PC-3 (cell line): ENCODE measurements around the gene BMAL2. TPM values are rescaled to one million over a fixed set of nuclear protein-coding genes. Genes with fewer than 3 reads are reported as not detected.

Experiments used
- ATAC-seq: fragments of 200-7000 bp; cut with Tn5 transposase; 2 replicates; pipeline ENCODE4 v1.9.1; 2020; ENCODE audit warnings: mild to moderate bottlenecking, moderate library complexity
- BruUV-seq: library from RNA; stranded (reverse); fragments of 400-500 nt; replicated peaks from 2 replicates; lab custom pipeline; 2021; lab: Mats Ljungman, UMichigan
- CTCF ChIA-PET: fragments of 300-600 bp; sonication (Branson Sonifier 250); formaldehyde crosslinking; loops from one replicate; lab custom pipeline; 2022; ENCODE audit warnings: antibody characterized with exemption; lab: Charles Lee
- POLR2A ChIA-PET: fragments of 300-600 bp; sonication (Branson Sonifier 250); formaldehyde crosslinking; loops from one replicate; lab custom pipeline; 2022; ENCODE audit warnings: antibody characterized with exemption; ENCODE audit not compliant: unreplicated experiment; lab: Charles Lee
- DNase-seq: peaks from one replicate; pipeline ENCODE4 v3.0.0-alpha.2; 2015
- H2AFZ ChIP-seq: fragments of 300-600 bp; sonication (generic); 2 replicates; pipeline ENCODE4 v1.6.0; 2016; ENCODE audit warnings: antibody characterized with exemption, low read length
- H3F3A ChIP-seq: fragments of 300-600 bp; sonication (generic); one replicate; pipeline ENCODE4 v1.6.0; 2017; ENCODE audit warnings: antibody characterized with exemption, low read length, control low read depth, mild to moderate bottlenecking; ENCODE audit not compliant: unreplicated experiment
- H3K27ac ChIP-seq: fragments of 300-600 bp; sonication (generic); 2 replicates; pipeline ENCODE4 v1.5.1; 2016; ENCODE audit warnings: mild to moderate bottlenecking, low read length
- H3K27me3 ChIP-seq: fragments of 300-600 bp; sonication (generic); 2 replicates; pipeline ENCODE4 v1.6.1; 2016; ENCODE audit warnings: low read length, mixed read lengths
- H3K36me3 ChIP-seq: fragments of 300-600 bp; sonication (generic); 2 replicates; pipeline ENCODE4 v1.6.1; 2016; ENCODE audit warnings: low read depth, mixed run types, low read length, mixed read lengths
- H3K4me1 ChIP-seq: fragments of 300-600 bp; sonication (generic); 2 replicates; pipeline ENCODE4 v1.5.1; 2016; ENCODE audit warnings: low read length; ENCODE audit not compliant: insufficient read depth
- H3K4me2 ChIP-seq: fragments of 300-600 bp; sonication (generic); 2 replicates; pipeline ENCODE4 v1.6.0; 2016; ENCODE audit warnings: low read length
- H3K4me3 ChIP-seq: fragments of 300-600 bp; sonication (generic); 2 replicates; pipeline ENCODE4 v1.5.1; 2016; ENCODE audit warnings: mild to moderate bottlenecking, low read length, mixed read lengths
- H3K79me2 ChIP-seq: fragments of 300-600 bp; sonication (generic); 2 replicates; pipeline ENCODE4 v1.6.1; 2017; ENCODE audit warnings: low read length, mixed read lengths
- H3K9ac ChIP-seq: fragments of 300-600 bp; sonication (generic); 2 replicates; pipeline ENCODE4 v1.6.0; 2016; ENCODE audit warnings: mild to moderate bottlenecking, low read length
- H3K9me2 ChIP-seq: fragments of 300-600 bp; sonication (generic); replicated peaks from 2 replicates; pipeline ENCODE4 v1.6.1; 2016; ENCODE audit warnings: mixed run types, low read length, mixed read lengths
- H3K9me3 ChIP-seq: fragments of 300-600 bp; sonication (generic); 2 replicates; pipeline ENCODE4 v1.6.1; 2016; ENCODE audit warnings: low read length, mixed read lengths
- H4K20me1 ChIP-seq: fragments of 300-600 bp; sonication (generic); 2 replicates; pipeline ENCODE4 v1.6.1; 2016; ENCODE audit warnings: low read length, mixed read lengths
- EZH2 ChIP-seq: fragments of 300-600 bp; sonication (generic); IDR thresholded peaks from one replicate; pipeline ENCODE4 v1.6.1; 2017; ENCODE audit warnings: antibody characterized with exemption, mild to moderate bottlenecking, low read length; ENCODE audit not compliant: unreplicated experiment
- EZH2phosphoT487 ChIP-seq: fragments of 300-600 bp; sonication (generic); IDR thresholded peaks from 2 replicates; pipeline ENCODE4 v1.6.1; 2018; ENCODE audit warnings: mild to moderate bottlenecking, antibody characterized with exemption, low read length, borderline replicate concordance
- intact Hi-C: fragments of 100-400 bp; cut with micrococcal nuclease; formaldehyde crosslinking; loops from 2 replicates; pipeline ENCODE4 v1.9.0; 2023
- total RNA-seq: library from RNA; depleted of rRNA; stranded (reverse); fragments of >200 nt; gene quantifications from 2 replicates; pipeline ENCODE4 v1.2.3, GENCODE V29; 2014
- TF ChIP-seq, protein P1 (sequence below): fragments of 300-600 bp; sonication (generic); conservative IDR thresholded peaks from 2 replicates; pipeline ENCODE4 v1.5.1; 2017; ENCODE audit warnings: antibody characterized with exemption, low read depth, mild to moderate bottlenecking, low read length

BMAL2 gene
- total RNA-seq, 1 experiment from 2014 or later, result 137 TPM

- Histone ChIP-seq H3K4me3 (no peak overlapping the region), H3K4me1 (0 out of 2 replicates have a peak, but pooled peaks cover 2% of the 10 kb centered on the region), H2AFZ (no peak overlapping the region), H3K9ac (no peak overlapping the region), H3K27me3 (no peaks in the 10 kb centered on the region), H3K9me3 (no peaks in the 10 kb centered on the region), H3K4me2 (no peak overlapping the region), H3K9me2 (no peaks in the 10 kb centered on the region), H3K27ac (no peak overlapping the region), H3K79me2 (no peaks in the 10 kb centered on the region), H3F3A (no peaks in the 10 kb centered on the region), H3K36me3 (no peaks in the 10 kb centered on the region), H4K20me1 (no peaks in the 10 kb centered on the region)
- intact Hi-C loops, result no loop called here
- no peak for ATAC-seq
- BruUV-seq, result no TSS peak
- CTCF ChIA-PET, result no interaction called here
- TF ChIP-seq EZH2 (no peak), EZH2phosphoT487 (no peak)
- TF ChIP-seq, protein P1, sequence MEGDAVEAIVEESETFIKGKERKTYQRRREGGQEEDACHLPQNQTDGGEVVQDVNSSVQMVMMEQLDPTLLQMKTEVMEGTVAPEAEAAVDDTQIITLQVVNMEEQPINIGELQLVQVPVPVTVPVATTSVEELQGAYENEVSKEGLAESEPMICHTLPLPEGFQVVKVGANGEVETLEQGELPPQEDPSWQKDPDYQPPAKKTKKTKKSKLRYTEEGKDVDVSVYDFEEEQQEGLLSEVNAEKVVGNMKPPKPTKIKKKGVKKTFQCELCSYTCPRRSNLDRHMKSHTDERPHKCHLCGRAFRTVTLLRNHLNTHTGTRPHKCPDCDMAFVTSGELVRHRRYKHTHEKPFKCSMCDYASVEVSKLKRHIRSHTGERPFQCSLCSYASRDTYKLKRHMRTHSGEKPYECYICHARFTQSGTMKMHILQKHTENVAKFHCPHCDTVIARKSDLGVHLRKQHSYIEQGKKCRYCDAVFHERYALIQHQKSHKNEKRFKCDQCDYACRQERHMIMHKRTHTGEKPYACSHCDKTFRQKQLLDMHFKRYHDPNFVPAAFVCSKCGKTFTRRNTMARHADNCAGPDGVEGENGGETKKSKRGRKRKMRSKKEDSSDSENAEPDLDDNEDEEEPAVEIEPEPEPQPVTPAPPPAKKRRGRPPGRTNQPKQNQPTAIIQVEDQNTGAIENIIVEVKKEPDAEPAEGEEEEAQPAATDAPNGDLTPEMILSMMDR, result no peak
- DNase-seq, result no peak
- POLR2A ChIA-PET, result no interaction called here
Observed at GRCh38 chr12:27290501-27291168, 42.0 kb upstream of the BMAL2 start.

DNA sequence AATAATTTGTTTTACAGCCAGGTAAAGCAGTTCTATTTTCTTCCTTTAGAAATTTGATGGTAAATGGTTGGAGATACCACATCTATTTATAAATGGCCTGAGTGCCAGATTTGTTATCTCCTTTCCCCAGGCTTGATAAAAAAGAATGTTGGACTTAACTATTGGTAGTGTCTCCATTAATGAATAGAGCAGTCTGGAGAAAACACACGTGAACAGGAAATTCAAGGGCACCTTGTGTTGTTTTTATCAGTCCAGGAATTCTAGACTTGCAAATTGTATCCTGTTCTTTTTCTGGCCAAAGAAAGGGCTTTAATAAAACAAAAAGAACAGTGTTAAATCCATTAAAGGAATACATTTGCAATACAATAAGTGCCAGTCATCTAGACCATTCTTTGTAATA lies 40.8 kb upstream of the BMAL2 start:
- H3K4me2 ChIP-seq, result no peak overlapping the region
- H3K9me2 ChIP-seq, result no peaks in the 10 kb centered on the region
- ChIA-PET CTCF (interaction anchor here (0.7 kb wide), 1 partner anchor 276 kb away, joined by 3 read pairs; no protein-coding TSS in a partner anchor), POLR2A (no interaction called here)
- H3K9ac ChIP-seq, result no peak overlapping the region
- DNase-seq, result no peak
- H3K9me3 ChIP-seq, result no peaks in the 10 kb centered on the region
- H3K36me3 ChIP-seq, result no peaks in the 10 kb centered on the region
- no peak for ATAC-seq
- no peak overlapping the region for H3K4me3 ChIP-seq
- no peaks in the 10 kb centered on the region for H3K27me3 ChIP-seq
- no peaks in the 10 kb centered on the region for H3F3A ChIP-seq
- H3K27ac ChIP-seq, result no peak overlapping the region
- H3K4me1 ChIP-seq, result no peaks in the 10 kb centered on the region
- H2AFZ ChIP-seq, result no peak overlapping the region
- no TSS peak for BruUV-seq
- TF ChIP-seq EZH2phosphoT487, result no peak
- TF ChIP-seq, protein P1, result no peak
- no peak for TF ChIP-seq EZH2
- H4K20me1 ChIP-seq, result no peaks in the 10 kb centered on the region
- intact Hi-C loops, result no loop called here
- H3K79me2 ChIP-seq, result no peaks in the 10 kb centered on the region

DNA sequence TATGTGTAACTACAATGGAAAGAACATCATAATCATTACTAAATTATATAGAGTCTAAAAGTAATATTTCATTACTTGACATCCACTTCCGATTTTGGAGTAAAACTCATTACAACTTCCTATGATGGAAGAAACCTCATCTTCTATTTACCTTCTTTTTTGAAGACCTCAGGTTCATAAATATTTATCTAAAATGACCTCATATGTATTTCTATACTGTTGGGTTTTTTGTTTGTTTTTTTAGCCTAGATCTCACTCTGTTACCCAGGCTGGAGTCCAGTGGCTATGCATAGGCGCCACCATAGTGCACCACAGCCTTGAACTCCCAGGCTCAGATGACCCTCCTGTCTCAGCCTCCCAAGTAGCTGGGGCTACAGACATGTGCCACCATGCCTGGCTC lies 39.9 kb upstream of the BMAL2 start:
- H3K9ac ChIP-seq, result no peak overlapping the region
- no TSS peak for BruUV-seq
- H3K36me3 ChIP-seq, result peaks cover 2% of the 10 kb centered on the region; the same call in 1 of the 2 replicates
- TF ChIP-seq, protein P1, result no peak
- H3K4me2 ChIP-seq, result no peak overlapping the region
- H3K27ac ChIP-seq, result no peak overlapping the region
- H3K4me3 ChIP-seq, result no peak overlapping the region
- H3K79me2 ChIP-seq, result no peaks in the 10 kb centered on the region
- no peak overlapping the region for H2AFZ ChIP-seq
- H3K9me2 ChIP-seq, result no peaks in the 10 kb centered on the region
- intact Hi-C loops, result no loop called here
- no peaks in the 10 kb centered on the region for H4K20me1 ChIP-seq
- ChIA-PET POLR2A (no interaction called here), CTCF (interaction anchor here (0.7 kb wide), 1 partner anchor 277 kb away, joined by 3 read pairs; no protein-coding TSS in a partner anchor)
- no peak for ATAC-seq
- no peaks in the 10 kb centered on the region for H3K27me3 ChIP-seq
- DNase-seq, result no peak
- H3K4me1 ChIP-seq, result no peaks in the 10 kb centered on the region
- H3K9me3 ChIP-seq, result no peaks in the 10 kb centered on the region
- H3F3A ChIP-seq, result no peaks in the 10 kb centered on the region
